Stimulated activated naive CD8-positive, alpha-beta T cell treated with anti-CD3 and anti-CD28 coated beads, Interleukin-15, Interleukin-2, amounts not matched to agents 100 U/mL and 50 U/mL, for 24 hours (primary cell): ENCODE data around the gene RHCG.
"Not testable (repeated sequence)": the region's sequence is repeated elsewhere in the genome, so short reads cannot be mapped to it uniquely, and the experiment has no call there.

Experiments
- ATAC-seq: fragments of 150-1000 bp; cut with Tn5 transposase; one replicate; pipeline ENCODE4 v1.10.0; 2021
- DNase-seq: peaks from one replicate; pipeline ENCODE4 v3.0.0; 2021

Gene RHCG

GRCh38 chr15:89477411-89478242 is 18.8 kb downstream of the RHCG start:
- ATAC-seq (no peak), DNase-seq (no peak)

GRCh38 chr15:89475661-89476060 is 20.7 kb downstream of the RHCG start:
- DNase-seq (no peak), ATAC-seq (no peak)

- DNase-seq: peak; percentile 59
- ATAC-seq: peak; percentile 80
Observed at GRCh38 chr15:89472785-89473256, 23.6 kb downstream of the RHCG start.

GRCh38 chr15:89469426-89470096 is 26.8 kb downstream of the RHCG start:
- DNase-seq (no peak), ATAC-seq (no peak)

GRCh38 chr15:89468813-89469212 is 27.6 kb downstream of the RHCG start:
- not testable (repeated sequence) for ATAC-seq, DNase-seq

- ATAC-seq: no peak
- no peak for DNase-seq
Observed at GRCh38 chr15:89463113-89463512, 33.3 kb downstream of the RHCG start.

GRCh38 chr15:89462198-89462912 is 34.0 kb downstream of the RHCG start:
- DNase-seq (no peak), ATAC-seq (no peak)

GRCh38 chr15:89461386-89461785 is 35.0 kb downstream of the RHCG start:
- DNase-seq (no peak), ATAC-seq (no peak)

- ATAC-seq (no peak), DNase-seq (no peak)
Observed at GRCh38 chr15:89460048-89460447, 36.3 kb downstream of the RHCG start.

- DNase-seq: no peak
- no peak for ATAC-seq
Observed at GRCh38 chr15:89459271-89460038, 36.9 kb downstream of the RHCG start.

- DNase-seq (no peak), ATAC-seq (no peak)
Observed at GRCh38 chr15:89458440-89458839, 37.9 kb downstream of the RHCG start.

- DNase-seq (no peak), ATAC-seq (no peak)
Observed at GRCh38 chr15:89457086-89457485, 39.3 kb downstream of the RHCG start.

- DNase-seq (no peak), ATAC-seq (no peak)
Observed at GRCh38 chr15:89455535-89455934, 40.8 kb downstream of the RHCG start.

- ATAC-seq (no peak), DNase-seq (no peak)
Observed at GRCh38 chr15:89452330-89452836, 44.0 kb downstream of the RHCG start.

- ATAC-seq (no peak), DNase-seq (no peak)
Observed at GRCh38 chr15:89451846-89452245, 44.5 kb downstream of the RHCG start.

GRCh38 chr15:89450076-89451006 is 46.0 kb downstream of the RHCG start:
- ATAC-seq (no peak), DNase-seq (no peak)

- no peak for DNase-seq
- no peak for ATAC-seq
Observed at GRCh38 chr15:89448825-89449224, 47.6 kb downstream of the RHCG start.

- ATAC-seq: no peak
- DNase-seq: no peak
Observed at GRCh38 chr15:89447676-89448075, 48.7 kb downstream of the RHCG start.

- DNase-seq: no peak
- ATAC-seq: no peak
Observed at GRCh38 chr15:89446255-89446891, 50.0 kb downstream of the RHCG start.

- no peak for DNase-seq
- no peak for ATAC-seq
Observed at GRCh38 chr15:89445518-89445917, 50.9 kb downstream of the RHCG start.
